Fibroblast of pulmonary artery (primary cell): ENCODE results near the gene PRICKLE1.

Source experiments
- DNase-seq: peaks from one replicate; pipeline ENCODE4 v3.0.0-alpha.2; 2010; ENCODE audit warnings: low read depth
- H3K4me3 ChIP-seq: replicated peaks from 2 replicates; pipeline ENCODE4 v1.5.1; 2011; ENCODE audit warnings: low read depth, mild to moderate bottlenecking, control low read depth, low read length, moderate library complexity
- CTCF ChIP-seq: IDR thresholded peaks from 2 replicates; pipeline ENCODE4 v1.5.1; 2011; ENCODE audit warnings: mild to moderate bottlenecking, control low read depth, low read length, inconsistent platforms; ENCODE audit errors: missing control alignments

Gene PRICKLE1

DNA sequence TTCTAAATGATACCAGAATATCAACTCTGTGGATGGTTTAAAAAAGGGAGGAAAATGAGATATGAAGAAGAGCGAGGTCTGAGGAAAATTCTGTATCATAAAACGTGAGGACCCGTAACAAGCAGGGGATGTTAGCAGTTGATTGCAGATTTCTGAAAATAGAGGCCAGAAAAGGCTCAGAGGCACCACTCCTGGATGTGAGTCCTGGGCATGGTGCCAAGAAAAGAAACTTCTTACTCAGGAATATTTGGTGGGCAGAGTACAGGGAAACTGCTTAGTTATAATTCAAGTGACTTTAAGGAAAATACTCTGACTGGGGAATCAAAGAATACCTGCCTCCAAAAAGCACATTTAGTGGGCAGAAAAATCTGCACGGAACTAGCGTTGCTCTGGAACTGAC, 85.5 kb downstream of the PRICKLE1 start:
- peak; percentile 30 for DNase-seq
- no peak for TF ChIP-seq CTCF
- H3K4me3 ChIP-seq: no peak overlapping the region

DNA sequence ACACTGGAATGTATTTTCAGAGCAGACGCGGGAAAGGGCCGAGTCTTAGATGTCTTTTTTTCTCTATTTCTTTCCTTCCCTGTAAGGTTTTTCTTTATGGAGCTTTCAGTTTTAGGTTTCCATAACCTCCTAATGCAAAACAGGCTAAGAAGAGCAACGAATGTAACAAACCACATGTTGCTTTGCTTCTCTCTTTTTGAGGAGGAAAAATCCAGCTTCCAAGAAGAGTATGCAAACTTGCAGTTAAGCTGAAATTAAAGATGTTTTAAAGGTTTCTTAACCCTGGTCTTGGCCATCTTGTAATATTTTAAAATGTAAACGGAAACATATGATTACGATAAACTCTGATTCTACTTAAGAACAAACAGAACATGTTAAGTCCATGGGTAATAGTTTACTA, 86.9 kb downstream of the PRICKLE1 start:
- DNase-seq: no peak
- H3K4me3 ChIP-seq: no peak overlapping the region
- no peak for TF ChIP-seq CTCF

DNA sequence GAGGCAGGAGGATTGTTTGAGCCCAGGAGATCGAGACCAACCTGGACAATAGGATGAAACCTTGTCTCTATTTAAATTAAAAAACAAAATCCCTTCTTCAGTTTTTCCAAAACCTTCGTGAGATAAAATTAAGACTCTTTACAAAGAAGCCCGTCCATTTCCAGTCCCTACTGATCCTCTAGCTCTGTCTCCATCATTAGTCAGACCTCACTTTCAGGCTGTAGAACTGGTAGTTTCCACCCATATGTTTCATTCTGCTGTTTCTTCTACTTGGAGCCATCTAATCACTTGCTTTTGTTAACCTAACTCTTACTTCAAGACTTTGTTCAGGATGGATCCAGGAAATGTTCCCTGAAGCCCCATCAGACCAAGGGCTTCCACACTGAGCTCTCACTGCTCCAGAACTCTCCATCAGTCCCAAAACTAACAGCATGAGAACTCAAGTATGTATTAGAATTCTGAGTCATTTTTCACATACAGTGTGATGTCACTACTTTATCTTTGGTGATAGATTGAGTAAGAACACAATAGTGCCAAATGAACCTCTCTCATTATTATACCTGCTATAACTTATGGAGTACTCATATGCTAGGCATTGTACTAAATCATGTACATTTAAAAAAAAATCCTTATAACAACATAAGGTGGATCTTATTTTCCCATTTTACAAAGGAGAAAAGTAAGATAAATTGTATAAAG, 90.8 kb downstream of the PRICKLE1 start:
- peak; percentile 7 for DNase-seq
- no peak for TF ChIP-seq CTCF
- H3K4me3 ChIP-seq: no peak overlapping the region

GRCh38 chr12:42496886-42497285, 92.7 kb downstream of the PRICKLE1 start:
- no peak for DNase-seq
- H3K4me3 ChIP-seq: no peak overlapping the region
- TF ChIP-seq CTCF: no peak

- no peak overlapping the region for H3K4me3 ChIP-seq
- no peak for TF ChIP-seq CTCF
- DNase-seq: no peak
Measured at GRCh38 chr12:42495244-42495643, 94.3 kb downstream of the PRICKLE1 start.

DNA sequence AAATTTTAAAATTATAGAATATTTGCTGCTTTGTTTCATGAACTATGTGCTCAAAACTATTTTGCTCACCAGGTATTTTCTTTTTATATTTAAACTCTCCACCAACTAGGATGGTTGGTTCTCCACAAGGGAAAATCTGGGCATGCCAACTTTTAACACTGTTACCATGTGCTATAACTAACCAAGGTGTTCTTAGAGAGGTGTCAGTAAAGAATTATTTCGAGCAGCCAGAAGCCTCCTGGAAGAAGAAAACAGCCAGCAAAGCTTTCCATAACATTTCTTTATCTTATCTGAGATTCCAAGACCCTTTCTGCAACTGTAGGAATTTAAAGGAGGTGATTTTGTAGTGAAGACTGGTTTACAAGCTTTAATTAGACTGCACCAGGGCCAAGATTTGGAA, 97.3 kb downstream of the PRICKLE1 start:
- DNase-seq: no peak
- no peak for TF ChIP-seq CTCF
- no peak overlapping the region for H3K4me3 ChIP-seq

GRCh38 chr12:42490261-42490842, 99.2 kb downstream of the PRICKLE1 start:
- no peak for TF ChIP-seq CTCF
- no peak overlapping the region for H3K4me3 ChIP-seq
- DNase-seq: no peak
